22Rv1 (cell line): Measurements from ENCODE around the gene VPS41.

ENCODE experiments used
- ZFX ChIP-seq: fragments of 450-650 bp; IDR thresholded peaks from 2 replicates; pipeline ENCODE4 v1.6.1; 2017; ENCODE audit warnings: antibody characterized with exemption, borderline replicate concordance
- TF ChIP-seq, protein P1 (sequence below): fragments of 450-650 bp; IDR thresholded peaks from 2 replicates; pipeline ENCODE4 v1.5.1; 2017; ENCODE audit warnings: mild to moderate bottlenecking

DNA sequence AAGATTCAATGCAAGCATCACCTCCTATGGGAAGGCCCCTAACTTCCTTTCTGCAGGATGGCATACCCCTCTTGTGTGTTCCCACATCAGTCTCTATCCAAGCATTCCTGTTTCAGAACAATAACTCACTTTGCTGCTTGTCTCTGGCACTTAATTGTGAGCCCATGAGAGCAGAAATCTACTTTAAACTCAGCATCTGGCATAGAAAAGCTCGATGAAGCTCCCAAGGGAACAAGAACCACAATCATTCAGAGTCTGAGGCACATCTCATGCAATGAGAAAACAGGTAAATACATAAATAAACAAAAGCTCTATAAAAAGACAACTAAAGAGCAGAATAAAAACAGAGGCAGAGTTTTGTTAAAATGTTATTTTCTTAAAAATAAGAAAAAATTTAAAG lies 66.2 kb downstream of the VPS41 start:
- TF ChIP-seq, protein P1, sequence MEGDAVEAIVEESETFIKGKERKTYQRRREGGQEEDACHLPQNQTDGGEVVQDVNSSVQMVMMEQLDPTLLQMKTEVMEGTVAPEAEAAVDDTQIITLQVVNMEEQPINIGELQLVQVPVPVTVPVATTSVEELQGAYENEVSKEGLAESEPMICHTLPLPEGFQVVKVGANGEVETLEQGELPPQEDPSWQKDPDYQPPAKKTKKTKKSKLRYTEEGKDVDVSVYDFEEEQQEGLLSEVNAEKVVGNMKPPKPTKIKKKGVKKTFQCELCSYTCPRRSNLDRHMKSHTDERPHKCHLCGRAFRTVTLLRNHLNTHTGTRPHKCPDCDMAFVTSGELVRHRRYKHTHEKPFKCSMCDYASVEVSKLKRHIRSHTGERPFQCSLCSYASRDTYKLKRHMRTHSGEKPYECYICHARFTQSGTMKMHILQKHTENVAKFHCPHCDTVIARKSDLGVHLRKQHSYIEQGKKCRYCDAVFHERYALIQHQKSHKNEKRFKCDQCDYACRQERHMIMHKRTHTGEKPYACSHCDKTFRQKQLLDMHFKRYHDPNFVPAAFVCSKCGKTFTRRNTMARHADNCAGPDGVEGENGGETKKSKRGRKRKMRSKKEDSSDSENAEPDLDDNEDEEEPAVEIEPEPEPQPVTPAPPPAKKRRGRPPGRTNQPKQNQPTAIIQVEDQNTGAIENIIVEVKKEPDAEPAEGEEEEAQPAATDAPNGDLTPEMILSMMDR = no peak
- TF ChIP-seq ZFX = no peak
